ENCODE results near the gene ASTN2.

- TF ChIP-seq CTCF (IDR thresholded peaks at IDR 0.05) (no peak), POLR2A (IDR thresholded peaks at IDR 0.05) (no peak)
Observed at GRCh38 chr9:116452634-116453033, 962.2 kb downstream of the ASTN2 start.

Measured in thyroid gland (tissue), 4 donors.